GM12891 (cell line): ENCODE data around the gene SF1.

Experiments used
- PAX5 ChIP-seq: IDR thresholded peaks from 2 replicates; pipeline ENCODE4 v1.6.1; 2011; ENCODE audit warnings: low read length, moderate library complexity, mild to moderate bottlenecking; ENCODE audit not compliant: insufficient read depth, severe bottlenecking
- POLR2A ChIP-seq: IDR thresholded peaks from 2 replicates; pipeline ENCODE4 v1.6.1; 2011; ENCODE audit warnings: low read depth, low read length, control low read depth
- POLR2AphosphoS5 ChIP-seq: IDR thresholded peaks from 2 replicates; pipeline ENCODE4 v1.6.1; 2011; ENCODE audit warnings: low read depth, low read length, control low read depth
- POU2F2 ChIP-seq: IDR thresholded peaks from 2 replicates; pipeline ENCODE4 v1.6.1; 2011; ENCODE audit warnings: low read depth, mild to moderate bottlenecking, control low read depth, low read length, moderate library complexity
- SPI1 ChIP-seq: IDR thresholded peaks from 2 replicates; pipeline ENCODE4 v1.6.1; 2011; ENCODE audit warnings: low read depth, low read length, control low read depth

DNA sequence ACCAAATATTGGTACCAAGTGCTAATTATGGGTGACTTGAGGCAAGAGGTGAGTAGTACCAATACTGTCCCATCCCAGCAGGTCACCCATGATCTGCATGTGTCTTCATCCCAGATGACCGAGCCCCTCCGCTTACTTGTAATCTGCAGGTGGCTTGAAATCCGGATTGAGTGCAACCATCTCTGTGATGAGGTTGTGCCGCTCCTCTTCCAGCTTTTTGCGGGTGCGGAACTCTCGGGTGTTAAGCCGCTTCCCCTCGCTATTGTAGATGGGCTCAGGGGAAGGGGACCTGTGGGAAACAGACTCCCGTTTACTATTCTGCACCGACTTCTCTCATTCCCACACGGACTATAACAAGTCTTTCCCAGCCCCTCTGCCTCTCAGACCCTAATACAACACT lies 8.2 kb downstream of the SF1 start:
- TF ChIP-seq POLR2AphosphoS5 (no peak), POLR2A (no peak; the same call in 1 of the 2 replicates), POU2F2 (no peak), SPI1 (no peak), PAX5 (no peak)
